Skeletal muscle satellite cell (primary cell): Measurements from ENCODE around the gene GPR62.

ENCODE experiments used
- H3K27me3 ChIP-seq: 2 replicates; pipeline ENCODE4 v1.7.0; 2013; ENCODE audit warnings: low read length; ENCODE audit not compliant: control insufficient read depth, insufficient read depth
- H3K36me3 ChIP-seq: 2 replicates; pipeline ENCODE4 v1.7.0; 2013; ENCODE audit warnings: mild to moderate bottlenecking, control low read depth, low read length; ENCODE audit not compliant: insufficient read depth
- H3K4me1 ChIP-seq: 2 replicates; pipeline ENCODE4 v1.7.0; 2013; ENCODE audit warnings: low read length; ENCODE audit not compliant: control insufficient read depth, insufficient read depth
- H3K4me2 ChIP-seq: 2 replicates; pipeline ENCODE4 v1.7.0; 2013; ENCODE audit warnings: mild to moderate bottlenecking, low read length
- H3K4me3 ChIP-seq: 2 replicates; pipeline ENCODE4 v1.7.0; 2013; ENCODE audit warnings: low read length
- H3K9ac ChIP-seq: 2 replicates; pipeline ENCODE4 v1.7.0; 2013; ENCODE audit warnings: mild to moderate bottlenecking, low read depth, low read length, moderate library complexity
- H3K9me3 ChIP-seq: replicated peaks from 2 replicates; pipeline ENCODE4 v1.7.0; 2013; ENCODE audit warnings: mild to moderate bottlenecking, control low read depth, low read length

The GPR62 gene

GRCh38 chr3:51961011-51961410, 5.8 kb downstream of the GPR62 start:
- Histone ChIP-seq H3K9me3 (no peaks in the 10 kb centered on the region), H3K4me2 (no peak overlapping the region), H3K9ac (no peak overlapping the region), H3K4me3 (no peak overlapping the region), H3K27me3 (no peaks in the 10 kb centered on the region), H3K4me1 (peaks cover 34% of the 10 kb centered on the region), H3K36me3 (peaks cover 37% of the 10 kb centered on the region)

DNA sequence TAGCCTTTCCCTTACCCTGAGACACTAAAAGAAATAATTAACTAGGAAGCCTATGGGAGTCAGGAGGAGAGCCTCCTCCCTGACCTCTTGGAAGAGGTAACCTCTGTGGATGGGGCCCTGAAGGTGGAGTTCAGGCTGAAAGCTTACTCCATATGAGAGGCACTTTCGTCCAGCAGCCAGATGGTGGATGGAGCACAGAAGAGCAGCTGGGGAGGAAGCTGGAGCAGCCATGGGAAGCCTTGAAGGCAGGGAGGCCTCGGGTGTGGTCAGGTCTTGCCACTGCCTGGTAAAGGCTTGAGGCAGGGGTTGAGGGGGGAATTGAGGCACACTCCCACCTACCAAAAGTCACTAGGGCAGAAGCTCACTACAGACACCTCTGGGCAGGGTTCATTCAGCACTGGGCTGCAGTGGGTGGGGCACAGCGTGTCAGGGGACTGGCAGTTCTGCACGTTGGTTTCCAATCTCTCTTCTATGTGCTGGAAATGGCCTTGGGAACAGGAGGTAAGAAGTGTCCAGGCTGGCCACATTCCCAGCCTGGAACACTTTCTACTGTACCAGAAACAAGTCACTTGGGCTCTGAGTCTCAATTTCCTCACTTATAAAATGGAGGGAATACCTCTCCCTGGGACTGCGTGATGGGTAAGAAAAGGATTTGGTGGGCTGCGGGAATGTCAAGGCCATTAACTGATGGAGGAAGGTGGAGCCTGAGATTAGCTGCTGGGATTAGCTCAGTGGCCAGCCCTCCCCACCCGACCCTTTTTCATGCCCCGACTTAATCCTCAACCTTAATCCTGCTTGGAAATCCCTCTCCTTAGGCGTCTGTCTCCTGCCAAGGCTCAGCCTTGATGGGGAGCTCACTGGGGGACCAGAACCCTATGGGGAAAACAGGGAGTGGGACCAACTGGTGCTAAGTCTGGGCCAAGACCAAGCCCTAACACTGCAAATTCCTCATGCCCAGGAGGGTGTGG, 6.7 kb downstream of the GPR62 start:
- Histone ChIP-seq H3K4me3 (no peak overlapping the region), H3K9ac (no peak overlapping the region), H3K9me3 (no peaks in the 10 kb centered on the region), H3K27me3 (no peaks in the 10 kb centered on the region), H3K4me1 (peaks cover 35% of the 10 kb centered on the region), H3K4me2 (no peak overlapping the region), H3K36me3 (peaks cover 34% of the 10 kb centered on the region)

- H3K9ac ChIP-seq, result no peak overlapping the region
- H3K27me3 ChIP-seq, result no peaks in the 10 kb centered on the region
- peaks cover 38% of the 10 kb centered on the region for H3K4me1 ChIP-seq
- H3K9me3 ChIP-seq, result no peaks in the 10 kb centered on the region
- no peak overlapping the region for H3K4me3 ChIP-seq
- H3K4me2 ChIP-seq, result no peak overlapping the region
- peaks cover 25% of the 10 kb centered on the region for H3K36me3 ChIP-seq
Measured at GRCh38 chr3:51962854-51963530, 7.8 kb downstream of the GPR62 start.

GRCh38 chr3:51963951-51964451, 8.8 kb downstream of the GPR62 start:
- Histone ChIP-seq H3K27me3 (no peaks in the 10 kb centered on the region), H3K4me1 (peaks cover 46% of the 10 kb centered on the region), H3K9ac (peak overlapping the region; percentile 27), H3K9me3 (no peaks in the 10 kb centered on the region), H3K36me3 (peaks cover 17% of the 10 kb centered on the region), H3K4me2 (peak overlapping the region; percentile 100), H3K4me3 (peak overlapping the region; percentile 11)

- H3K9ac ChIP-seq, result peak overlapping the region; percentile 27
- peaks cover 14% of the 10 kb centered on the region for H3K36me3 ChIP-seq
- H3K27me3 ChIP-seq, result no peaks in the 10 kb centered on the region
- no peaks in the 10 kb centered on the region for H3K9me3 ChIP-seq
- H3K4me2 ChIP-seq, result peak overlapping the region; percentile 100
- peak overlapping the region; percentile 10 for H3K4me3 ChIP-seq
- peaks cover 46% of the 10 kb centered on the region for H3K4me1 ChIP-seq
Measured at GRCh38 chr3:51964521-51964920, 9.3 kb downstream of the GPR62 start.

GRCh38 chr3:51966016-51966415, 10.8 kb downstream of the GPR62 start:
- Histone ChIP-seq H3K4me3 (peak overlapping the region; percentile 90), H3K9me3 (no peaks in the 10 kb centered on the region), H3K36me3 (peaks cover 9% of the 10 kb centered on the region), H3K4me2 (peak overlapping the region; percentile 100), H3K27me3 (no peaks in the 10 kb centered on the region), H3K9ac (no peak overlapping the region), H3K4me1 (peaks cover 46% of the 10 kb centered on the region)

DNA sequence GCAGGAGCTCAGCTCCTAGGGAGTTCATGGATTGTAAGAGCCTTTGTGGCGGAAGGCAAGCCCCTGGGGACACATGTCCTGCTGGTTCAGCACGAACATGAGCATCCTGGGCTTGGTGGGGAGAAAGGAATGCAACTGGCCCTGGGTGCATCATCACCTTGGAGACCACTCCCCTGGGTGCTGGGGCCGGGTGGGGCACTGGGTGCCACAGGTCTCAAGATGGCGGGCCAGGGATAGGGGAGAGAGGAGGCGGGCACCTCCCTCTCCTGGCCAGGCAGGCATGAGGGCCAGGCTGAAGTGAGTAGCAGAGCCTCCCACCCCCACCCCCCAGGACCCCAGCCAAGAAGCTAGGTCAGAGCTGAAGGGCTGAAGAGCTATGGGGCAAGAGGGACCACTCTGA, 11.3 kb downstream of the GPR62 start:
- peak overlapping the region; percentile 87 for H3K9ac ChIP-seq
- H3K36me3 ChIP-seq, result peaks cover 9% of the 10 kb centered on the region
- H3K4me1 ChIP-seq, result peaks cover 46% of the 10 kb centered on the region
- peak overlapping the region; percentile 100 for H3K4me2 ChIP-seq
- no peaks in the 10 kb centered on the region for H3K27me3 ChIP-seq
- peak overlapping the region; percentile 90 for H3K4me3 ChIP-seq
- H3K9me3 ChIP-seq, result no peaks in the 10 kb centered on the region

DNA sequence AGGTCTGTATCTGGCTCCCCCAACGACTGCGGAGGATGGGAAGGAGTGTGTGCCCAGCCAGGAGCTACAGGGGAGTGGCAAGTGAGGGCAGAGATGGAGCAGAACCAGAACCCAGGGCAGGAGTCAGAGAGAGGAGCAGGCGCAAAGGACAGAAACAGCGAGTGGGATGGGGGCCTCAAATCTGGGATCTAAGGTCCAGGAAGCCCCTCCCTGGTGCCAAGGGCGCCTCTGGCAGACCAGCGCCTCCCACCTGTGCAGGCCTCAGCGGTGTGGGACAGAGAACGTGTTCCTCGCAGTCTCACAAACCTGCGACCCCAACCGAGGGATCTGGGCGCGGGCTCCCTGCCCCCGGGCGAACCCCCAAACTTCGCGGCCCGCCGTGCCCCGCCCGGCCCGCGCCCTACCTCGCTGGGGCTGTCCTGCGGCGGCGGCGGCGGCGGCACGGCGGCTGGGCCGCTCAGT, 11.8 kb downstream of the GPR62 start:
- no peaks in the 10 kb centered on the region for H3K9me3 ChIP-seq
- peak overlapping the region; percentile 100 for H3K4me2 ChIP-seq
- H3K4me1 ChIP-seq, result peaks cover 46% of the 10 kb centered on the region
- peak overlapping the region; percentile 87 for H3K9ac ChIP-seq
- peak overlapping the region; percentile 90 for H3K4me3 ChIP-seq
- H3K36me3 ChIP-seq, result peaks cover 9% of the 10 kb centered on the region
- H3K27me3 ChIP-seq, result no peaks in the 10 kb centered on the region

DNA sequence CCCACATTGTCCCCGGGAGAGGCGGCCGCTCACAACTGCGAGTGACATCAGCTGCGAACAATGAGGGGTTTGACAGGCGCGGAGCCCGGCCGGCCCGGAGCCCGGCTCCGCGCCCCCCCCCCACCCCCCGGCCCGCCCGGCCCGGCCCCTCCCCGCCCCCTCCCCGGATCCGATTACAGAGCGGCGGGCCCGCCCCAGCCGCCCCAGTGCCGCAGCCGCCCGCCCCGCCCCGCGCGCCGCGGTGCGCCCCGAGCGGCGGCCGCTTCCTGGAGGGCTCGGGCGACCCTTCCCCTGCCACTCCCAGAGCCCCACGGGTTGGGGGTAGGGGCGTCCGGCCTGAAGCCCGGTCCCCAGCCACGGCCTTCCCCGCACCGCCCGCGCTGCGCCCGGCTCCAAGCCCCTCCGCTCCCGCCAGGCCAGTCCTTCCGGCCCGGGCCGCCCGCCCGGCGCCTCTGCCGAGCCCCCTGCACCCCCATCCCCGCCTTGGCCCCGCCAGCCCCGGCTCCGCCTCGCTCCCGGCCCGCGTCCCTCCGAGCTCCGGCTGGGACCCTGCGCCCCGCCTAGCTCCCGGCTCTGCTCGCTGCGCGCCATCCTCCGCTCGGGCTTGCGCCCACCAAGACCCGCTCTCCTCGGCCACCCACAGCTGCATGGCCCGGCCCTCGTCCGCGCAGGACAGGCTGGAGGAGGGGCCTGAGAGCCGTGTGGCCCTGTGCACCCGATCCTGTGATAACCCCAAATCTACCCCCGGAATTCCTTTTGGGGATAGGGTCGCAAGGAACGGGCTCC, 12.4 kb downstream of the GPR62 start, which contains the start of gene PCBP4:
Gene PCBP4, minus strand, starts transcription at position 71 of the 786 bp plus-strand sequence. CDS start 6,214 bp downstream, outside the sequence.
- peak within 1 kb of the TSS; percentile 90 for H3K4me3 ChIP-seq
- peak within 1 kb of the TSS; percentile 87 for H3K9ac ChIP-seq
- no peaks in the 10 kb centered on the region for H3K27me3 ChIP-seq
- H3K36me3 ChIP-seq, result peaks cover 5% of the 10 kb centered on the region
- peaks cover 46% of the 10 kb centered on the region for H3K4me1 ChIP-seq
- peak within 1 kb of the TSS; percentile 100 for H3K4me2 ChIP-seq
- no peaks in the 10 kb centered on the region for H3K9me3 ChIP-seq

DNA sequence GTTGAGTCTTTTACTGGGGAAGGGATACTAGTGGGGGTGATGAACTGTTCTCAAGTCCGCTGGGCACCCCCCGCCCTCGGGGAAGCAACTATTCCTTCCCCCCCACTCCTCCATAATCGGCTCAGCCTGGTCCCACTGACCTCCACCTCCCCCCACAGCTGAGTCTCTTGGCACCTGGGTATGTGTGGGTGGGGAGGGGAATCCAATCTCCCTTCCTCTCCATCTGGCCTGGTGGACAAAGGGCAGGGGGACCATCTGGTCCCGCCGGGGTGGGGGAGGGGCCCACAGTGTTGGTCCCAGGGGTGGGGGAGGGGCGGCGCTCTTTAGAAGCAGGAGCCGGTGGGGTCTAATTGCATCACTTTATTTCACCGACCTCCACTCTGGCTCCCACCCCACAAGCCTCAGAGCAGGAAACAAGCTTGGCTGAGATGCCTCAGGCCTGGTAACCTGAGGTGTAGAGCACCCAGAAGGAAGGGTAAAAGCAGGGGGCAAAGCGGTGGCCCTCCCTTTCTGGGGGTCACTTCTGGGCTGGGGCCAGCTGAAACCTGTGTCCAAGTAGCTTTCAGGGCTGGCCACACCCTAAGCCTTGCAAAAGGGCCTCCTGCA, 13.1 kb downstream of the GPR62 start:
- Histone ChIP-seq H3K4me1 (peaks cover 46% of the 10 kb centered on the region), H3K9ac (peak overlapping the region; percentile 80), H3K36me3 (peaks cover 3% of the 10 kb centered on the region), H3K4me3 (peak overlapping the region; percentile 84), H3K4me2 (peak overlapping the region; percentile 99), H3K9me3 (no peaks in the 10 kb centered on the region), H3K27me3 (no peaks in the 10 kb centered on the region)
